Right cardiac atrium (tissue), 5 donors: ENCODE measurements around the gene CNTN4. TPM values are rescaled to one million over a fixed set of nuclear protein-coding genes. Genes with fewer than 3 reads are reported as not detected.

ENCODE experiments used
- ATAC-seq, 2 donors: fragments of 200-7000 bp; cut with Tn5 transposase; one replicate each; pipeline versions ENCODE4 v1.8.0 to v1.9.1; 2020; ENCODE audit warnings: moderate library complexity in 2 of 2, mild to moderate bottlenecking in 1 of 2
- DNase-seq, 3 donors: peaks; one replicate each; pipeline ENCODE4 v3.0.0-alpha.2; 2020
- H3K27ac ChIP-seq: one replicate; pipeline ENCODE4 v1.5.1; 2013; ENCODE audit warnings: mild to moderate bottlenecking, low read length, control low read depth, moderate library complexity
- H3K27me3 ChIP-seq: one replicate; pipeline ENCODE4 v1.6.1; 2013; ENCODE audit not compliant: control insufficient read depth, insufficient read depth
- H3K4me1 ChIP-seq: one replicate; pipeline ENCODE4 v1.6.1; 2013; ENCODE audit warnings: low read length; ENCODE audit not compliant: control insufficient read depth, insufficient read depth
- H3K4me3 ChIP-seq: one replicate; pipeline ENCODE4 v1.5.1; 2013; ENCODE audit warnings: low read length, control low read depth
- H3K9me3 ChIP-seq: one replicate; pipeline ENCODE4 v1.6.1; 2013; ENCODE audit warnings: low read length; ENCODE audit not compliant: control insufficient read depth
- WGBS: extraction: QIAGEN DNeasy Blood & Tissue Kit; methylation state at CpG from one replicate; pipeline ENCODE4 v1.1.7; 2013; 5-methylcytosine and 5-hydroxymethylcytosine counted together
- intact Hi-C, 4 donors: fragments of 100-400 bp; cut with DNase I; formaldehyde crosslinking; loops; one replicate each; pipeline versions ENCODE4 v1.11.0 to v1.14.0; 2022 to 2023
- polyA plus RNA-seq: library from polyadenylated mRNA; stranded (reverse); fragments of 200-250 nt; gene quantifications from one replicate; pipeline ENCODE4 v1.2.3, GENCODE V29; 2013
- total RNA-seq, 4 donors: library from RNA; stranded (reverse); fragmentation: NEBNext Ultra II Directional; extraction: Animal tissue kit (Norgen Biotek cat#: 25700); gene quantifications; one replicate each; pipeline ENCODE4 v1.2.1, GENCODE V29; 2021
- donor health status: healthy with polysubstance abuse.
- donor health status: DM: no; HTN: yes; CAD: no.
- donor health status: DM: no; HTN: no; CAD: no.
- donor health status: DM: no; HTN: yes; CAD: no; lungs with severe emphysema.
- donor health status: DM: yes; HTN: yes; CAD: no.

CNTN4 gene
- total and polyA plus RNA-seq, 5 donors, result 1.7 to 6.8 (median 2.8) TPM

- H3K27ac ChIP-seq, result no peak overlapping the region
- peaks cover 1% of the 10 kb centered on the region for H3K4me1 ChIP-seq
- intact Hi-C loops, result no loop called here
- DNase-seq (no peak), ATAC-seq (no peak)
- 24% methylated on average over 1 of the region's 1 CpG for WGBS
- H3K4me3 ChIP-seq, result no peak overlapping the region
- H3K9me3 ChIP-seq, result no peaks in the 10 kb centered on the region
- H3K27me3 ChIP-seq, result no peaks in the 10 kb centered on the region
Measured at GRCh38 chr3:2655229-2655701, 556.6 kb downstream of the CNTN4 start.

GRCh38 chr3:2656806-2657777 is 558.4 kb downstream of the CNTN4 start:
- 57% methylated on average over 10 of the region's 10 CpGs for WGBS
- Histone ChIP-seq H3K27me3 (no peaks in the 10 kb centered on the region), H3K27ac (no peak overlapping the region), H3K4me1 (peaks cover 1% of the 10 kb centered on the region), H3K9me3 (no peaks in the 10 kb centered on the region), H3K4me3 (no peak overlapping the region)
- DNase-seq, result no peak
- no peak for ATAC-seq
- intact Hi-C loops, result no loop called here

DNA sequence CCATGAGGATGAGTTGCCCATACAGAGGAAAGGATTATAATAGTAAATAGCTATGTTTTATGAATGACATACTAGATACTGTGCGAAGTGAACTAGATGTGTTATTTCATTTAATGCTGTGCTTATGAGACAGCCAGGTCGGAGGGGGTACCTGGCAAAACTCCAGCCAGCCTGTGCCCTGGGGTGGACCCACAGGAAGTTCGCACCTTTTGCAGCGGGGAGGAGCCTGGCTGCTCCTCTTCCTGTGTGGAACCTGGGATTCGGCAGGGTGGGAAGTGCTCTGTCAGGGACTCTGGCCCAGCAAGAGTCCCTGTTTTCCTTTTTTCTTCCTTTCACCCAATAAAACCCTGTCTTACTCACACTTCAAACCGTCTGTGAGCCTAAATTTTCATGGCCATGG is 559.3 kb downstream of the CNTN4 start:
- intact Hi-C loops, result no loop called here
- Histone ChIP-seq H3K27ac (no peak overlapping the region), H3K4me3 (no peak overlapping the region), H3K4me1 (peaks cover 1% of the 10 kb centered on the region), H3K9me3 (no peaks in the 10 kb centered on the region), H3K27me3 (no peaks in the 10 kb centered on the region)
- DNase-seq (peak in 1 of 3 donors; percentile 48), ATAC-seq (no peak)
- 80% methylated on average over 6 of the region's 6 CpGs for WGBS

DNA sequence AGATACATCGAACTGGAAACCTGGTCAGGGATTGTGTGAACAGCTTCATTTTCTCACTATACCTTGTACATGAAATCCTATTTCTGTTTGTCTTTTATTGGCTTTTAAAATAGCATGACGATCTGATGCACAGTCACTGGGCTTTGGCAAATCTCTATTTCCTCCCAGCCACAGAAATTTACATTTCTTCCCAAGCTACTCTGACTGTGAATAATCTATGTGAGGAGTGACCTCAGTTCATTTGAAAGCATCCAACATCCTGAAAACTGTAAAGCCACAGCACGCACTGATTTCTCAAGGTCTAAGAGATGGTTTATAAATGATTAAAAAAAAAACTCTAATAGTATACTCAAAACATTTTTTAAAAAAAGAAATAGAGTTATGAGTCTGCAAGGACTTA is 561.2 kb downstream of the CNTN4 start:
- Histone ChIP-seq H3K27ac (no peak overlapping the region), H3K9me3 (no peaks in the 10 kb centered on the region), H3K4me3 (no peak overlapping the region), H3K4me1 (peaks cover 1% of the 10 kb centered on the region), H3K27me3 (no peaks in the 10 kb centered on the region)
- DNase-seq (no peak), ATAC-seq (no peak)
- 62% methylated on average over 3 of the region's 3 CpGs for WGBS
- intact Hi-C loops, result no loop called here

- WGBS, result 89% methylated on average over 1 of the region's 1 CpG
- intact Hi-C loops, result no loop called here
- no peak for ATAC-seq
- Histone ChIP-seq H3K27me3 (no peaks in the 10 kb centered on the region), H3K27ac (no peak overlapping the region), H3K4me1 (no peaks in the 10 kb centered on the region), H3K9me3 (no peaks in the 10 kb centered on the region), H3K4me3 (no peak overlapping the region)
- no peak for DNase-seq
Measured at GRCh38 chr3:2661078-2661477, 562.4 kb downstream of the CNTN4 start.

DNA sequence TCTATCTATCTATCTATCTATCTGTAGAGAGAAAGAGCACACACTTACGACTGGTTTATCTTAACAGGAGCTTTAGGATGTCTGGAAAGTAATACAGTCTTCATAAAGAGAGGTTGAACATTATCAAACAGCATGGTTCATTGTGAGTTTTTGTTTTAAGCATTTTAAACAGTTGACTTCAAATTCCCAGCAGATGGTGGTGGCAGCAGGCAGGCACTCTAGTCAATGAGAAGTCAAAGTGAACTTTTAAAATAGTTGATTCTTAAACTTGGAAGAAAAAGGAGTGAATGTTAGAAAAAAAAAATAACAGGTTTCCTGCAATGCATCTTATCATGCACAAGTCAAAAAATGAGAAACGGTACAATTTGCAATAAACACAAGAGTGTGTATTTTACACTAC is 578.8 kb downstream of the CNTN4 start:
- no peaks in the 10 kb centered on the region for H3K4me1 ChIP-seq
- ATAC-seq, result no peak
- 74% methylated on average over 2 of the region's 2 CpGs for WGBS
- H3K27me3 ChIP-seq, result no peaks in the 10 kb centered on the region
- intact Hi-C loops, result no loop called here
- H3K27ac ChIP-seq, result no peak overlapping the region
- DNase-seq, result no peak
- H3K9me3 ChIP-seq, result no peaks in the 10 kb centered on the region
- no peak overlapping the region for H3K4me3 ChIP-seq

GRCh38 chr3:2680236-2680635 is 581.6 kb downstream of the CNTN4 start:
- DNase-seq (no peak), ATAC-seq (no peak)
- H3K9me3 ChIP-seq, result no peaks in the 10 kb centered on the region
- H3K27ac ChIP-seq, result no peak overlapping the region
- WGBS, result 87% methylated on average over 5 of the region's 5 CpGs
- intact Hi-C loops, result no loop called here
- H3K4me3 ChIP-seq, result no peak overlapping the region
- no peaks in the 10 kb centered on the region for H3K27me3 ChIP-seq
- no peaks in the 10 kb centered on the region for H3K4me1 ChIP-seq

- Histone ChIP-seq H3K27ac (no peak overlapping the region), H3K4me3 (no peak overlapping the region), H3K9me3 (no peaks in the 10 kb centered on the region), H3K4me1 (no peaks in the 10 kb centered on the region), H3K27me3 (no peaks in the 10 kb centered on the region)
- intact Hi-C loops, result no loop called here
- ATAC-seq, result no peak
- DNase-seq, result no peak
Measured at GRCh38 chr3:2684046-2684445, 585.4 kb downstream of the CNTN4 start.

- no peak for ATAC-seq
- DNase-seq, result no peak
- Histone ChIP-seq H3K27me3 (no peaks in the 10 kb centered on the region), H3K27ac (no peak overlapping the region), H3K4me3 (no peak overlapping the region), H3K4me1 (no peaks in the 10 kb centered on the region), H3K9me3 (no peaks in the 10 kb centered on the region)
- WGBS, result 88% methylated on average over 4 of the region's 4 CpGs
- intact Hi-C loops, result no loop called here
Measured at GRCh38 chr3:2686816-2687502, 588.3 kb downstream of the CNTN4 start.

GRCh38 chr3:2697589-2697988 is 598.9 kb downstream of the CNTN4 start:
- no peak for DNase-seq
- no peak for ATAC-seq
- no peaks in the 10 kb centered on the region for H3K4me1 ChIP-seq
- no peak overlapping the region for H3K27ac ChIP-seq
- no peak overlapping the region for H3K4me3 ChIP-seq
- H3K9me3 ChIP-seq, result no peaks in the 10 kb centered on the region
- intact Hi-C loops, result no loop called here
- 82% methylated on average over 2 of the region's 2 CpGs for WGBS
- H3K27me3 ChIP-seq, result no peaks in the 10 kb centered on the region

DNA sequence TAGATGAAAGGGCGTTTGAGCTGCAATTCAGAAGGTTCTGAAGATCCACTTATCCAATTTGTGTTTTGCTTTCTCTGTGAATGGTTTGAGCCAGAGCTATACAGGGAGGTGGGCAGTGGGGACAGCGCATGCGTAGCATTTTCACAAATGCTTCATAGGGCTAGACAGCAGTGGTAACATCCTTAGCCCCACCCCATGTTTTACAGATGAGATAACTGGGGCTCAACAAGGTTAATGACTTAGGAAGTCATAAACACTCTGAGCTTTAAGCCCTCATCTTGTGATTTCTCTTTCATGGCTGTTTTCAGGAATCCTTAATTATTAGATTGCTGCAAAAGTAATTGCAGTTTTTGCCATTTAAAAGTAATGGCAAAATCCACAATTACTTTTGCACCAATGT is 602.8 kb downstream of the CNTN4 start:
- ATAC-seq, result no peak
- H3K4me1 ChIP-seq, result no peaks in the 10 kb centered on the region
- 93% methylated on average over 3 of the region's 3 CpGs for WGBS

More for the DNA sequence above, 602.8 kb downstream of the CNTN4 start:
- DNase-seq, result no peak
- Histone ChIP-seq H3K4me3 (no peak overlapping the region), H3K9me3 (no peaks in the 10 kb centered on the region), H3K27me3 (no peaks in the 10 kb centered on the region), H3K27ac (no peak overlapping the region)
- intact Hi-C loops, result no loop called here
